Nephron progenitor cell (in vitro differentiated cells): ENCODE measurements around the gene ATP2A2.

Experiments
- DNase-seq: peaks from one replicate; pipeline ENCODE4 v3.0.0; 2021
- H3K27ac Mint-ChIP-seq: 2 replicates; pipeline ENCODE4 v1.8.0; 2021; ENCODE audit warnings: mild to moderate bottlenecking, moderate library complexity, mixed read lengths
- H3K27me3 Mint-ChIP-seq: 2 replicates; pipeline ENCODE4 v1.8.0; 2021; ENCODE audit warnings: mild to moderate bottlenecking, low read depth, mixed read lengths; ENCODE audit not compliant: poor library complexity
- H3K36me3 Mint-ChIP-seq: 2 replicates; pipeline ENCODE4 v1.8.0; 2021; ENCODE audit warnings: low read depth, mixed read lengths
- H3K4me1 Mint-ChIP-seq: 2 replicates; pipeline ENCODE4 v1.8.0; 2021; ENCODE audit warnings: mixed read lengths
- H3K4me3 Mint-ChIP-seq: 2 replicates; pipeline ENCODE4 v1.8.0; 2021; ENCODE audit warnings: mild to moderate bottlenecking, moderate library complexity, mixed read lengths
- H3K9me3 Mint-ChIP-seq: 2 replicates; pipeline ENCODE4 v1.8.0; 2021; ENCODE audit warnings: mild to moderate bottlenecking, moderate library complexity, mixed read lengths
- TF ChIP-seq, protein P1 (sequence below): fragments of 200-600 bp; sonication (generic); IDR thresholded peaks from 2 replicates; pipeline ENCODE4 v1.5.0; 2021; ENCODE audit warnings: antibody characterized with exemption

The ATP2A2 gene

DNA sequence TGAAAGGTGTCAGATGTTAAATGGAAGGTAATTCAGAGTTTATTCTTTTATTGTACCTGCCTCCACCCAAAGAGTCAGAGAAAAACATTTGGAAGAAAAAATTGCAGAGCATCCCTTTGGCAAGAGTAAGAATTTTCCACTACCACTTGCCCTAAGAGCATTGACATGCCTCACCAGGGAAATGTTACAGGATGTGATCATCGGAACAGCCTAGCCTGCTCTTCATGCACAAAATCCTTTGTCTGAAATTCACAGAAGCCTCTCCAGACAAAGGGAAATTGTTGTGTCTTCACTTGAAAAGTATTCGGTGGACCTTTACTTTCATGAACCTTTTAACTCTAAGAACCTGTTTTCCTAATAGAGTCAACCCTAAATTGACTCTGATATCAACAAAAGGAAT, 36.9 kb downstream of the ATP2A2 start:
- peaks cover 2% of the 10 kb centered on the region for H3K27me3 Mint-ChIP-seq
- TF ChIP-seq, protein P1, sequence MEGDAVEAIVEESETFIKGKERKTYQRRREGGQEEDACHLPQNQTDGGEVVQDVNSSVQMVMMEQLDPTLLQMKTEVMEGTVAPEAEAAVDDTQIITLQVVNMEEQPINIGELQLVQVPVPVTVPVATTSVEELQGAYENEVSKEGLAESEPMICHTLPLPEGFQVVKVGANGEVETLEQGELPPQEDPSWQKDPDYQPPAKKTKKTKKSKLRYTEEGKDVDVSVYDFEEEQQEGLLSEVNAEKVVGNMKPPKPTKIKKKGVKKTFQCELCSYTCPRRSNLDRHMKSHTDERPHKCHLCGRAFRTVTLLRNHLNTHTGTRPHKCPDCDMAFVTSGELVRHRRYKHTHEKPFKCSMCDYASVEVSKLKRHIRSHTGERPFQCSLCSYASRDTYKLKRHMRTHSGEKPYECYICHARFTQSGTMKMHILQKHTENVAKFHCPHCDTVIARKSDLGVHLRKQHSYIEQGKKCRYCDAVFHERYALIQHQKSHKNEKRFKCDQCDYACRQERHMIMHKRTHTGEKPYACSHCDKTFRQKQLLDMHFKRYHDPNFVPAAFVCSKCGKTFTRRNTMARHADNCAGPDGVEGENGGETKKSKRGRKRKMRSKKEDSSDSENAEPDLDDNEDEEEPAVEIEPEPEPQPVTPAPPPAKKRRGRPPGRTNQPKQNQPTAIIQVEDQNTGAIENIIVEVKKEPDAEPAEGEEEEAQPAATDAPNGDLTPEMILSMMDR: no peak
- H3K36me3 Mint-ChIP-seq: peaks cover 62% of the 10 kb centered on the region
- no peak overlapping the region for H3K27ac Mint-ChIP-seq
- H3K9me3 Mint-ChIP-seq: peaks cover 3% of the 10 kb centered on the region
- H3K4me3 Mint-ChIP-seq: no peak overlapping the region
- DNase-seq: no peak
- H3K4me1 Mint-ChIP-seq: no peaks in the 10 kb centered on the region

GRCh38 chr12:110320550-110320949, 39.5 kb downstream of the ATP2A2 start:
- H3K27me3 Mint-ChIP-seq: peaks cover 2% of the 10 kb centered on the region
- DNase-seq: no peak
- TF ChIP-seq, protein P1: no peak
- H3K4me1 Mint-ChIP-seq: no peaks in the 10 kb centered on the region
- H3K36me3 Mint-ChIP-seq: peaks cover 51% of the 10 kb centered on the region
- H3K9me3 Mint-ChIP-seq: no peaks in the 10 kb centered on the region
- H3K27ac Mint-ChIP-seq: peak overlapping the region; percentile 84
- no peak overlapping the region for H3K4me3 Mint-ChIP-seq

GRCh38 chr12:110329710-110330109, 48.7 kb downstream of the ATP2A2 start:
- no peak for DNase-seq
- H3K9me3 Mint-ChIP-seq: no peaks in the 10 kb centered on the region
- H3K27me3 Mint-ChIP-seq: no peaks in the 10 kb centered on the region
- no peak overlapping the region for H3K27ac Mint-ChIP-seq
- peaks cover 74% of the 10 kb centered on the region for H3K36me3 Mint-ChIP-seq
- TF ChIP-seq, protein P1: no peak
- H3K4me1 Mint-ChIP-seq: no peaks in the 10 kb centered on the region
- H3K4me3 Mint-ChIP-seq: no peak overlapping the region

- H3K27me3 Mint-ChIP-seq: no peaks in the 10 kb centered on the region
- peaks cover 75% of the 10 kb centered on the region for H3K36me3 Mint-ChIP-seq
- H3K4me1 Mint-ChIP-seq: no peaks in the 10 kb centered on the region
- peak overlapping the region; percentile 76 for H3K27ac Mint-ChIP-seq
- DNase-seq: no peak
- TF ChIP-seq, protein P1: no peak
- no peak overlapping the region for H3K4me3 Mint-ChIP-seq
- H3K9me3 Mint-ChIP-seq: no peaks in the 10 kb centered on the region
Observed at GRCh38 chr12:110330124-110330523, 49.1 kb downstream of the ATP2A2 start.

- TF ChIP-seq, protein P1: no peak
- H3K4me1 Mint-ChIP-seq: no peaks in the 10 kb centered on the region
- no peak overlapping the region for H3K27ac Mint-ChIP-seq
- no peak overlapping the region for H3K4me3 Mint-ChIP-seq
- H3K9me3 Mint-ChIP-seq: no peaks in the 10 kb centered on the region
- no peaks in the 10 kb centered on the region for H3K27me3 Mint-ChIP-seq
- H3K36me3 Mint-ChIP-seq: peaks cover 77% of the 10 kb centered on the region
- no peak for DNase-seq
Observed at GRCh38 chr12:110330544-110330943, 49.5 kb downstream of the ATP2A2 start.

GRCh38 chr12:110333201-110333600, 52.2 kb downstream of the ATP2A2 start:
- Mint-ChIP-seq H3K27ac (no peak overlapping the region), H3K27me3 (no peaks in the 10 kb centered on the region), H3K4me3 (no peak overlapping the region), H3K36me3 (peaks cover 78% of the 10 kb centered on the region), H3K9me3 (no peaks in the 10 kb centered on the region), H3K4me1 (no peaks in the 10 kb centered on the region)
- TF ChIP-seq, protein P1: no peak
- no peak for DNase-seq
